ENCODE results near the gene SLN.

SLN gene

GRCh38 chr11:107695446-107695845 lies 16.4 kb downstream of the SLN start:
- TF ChIP-seq CTCF (conservative IDR thresholded peaks at IDR 0.05; ENCODE audit: low read length) (no peak), EZH2phosphoT487 (IDR thresholded peaks at IDR 0.05; ENCODE audit: borderline replicate concordance) (no peak)
- H3K4me2 ChIP-seq (ENCODE audit: low read depth, low read length, poor library complexity, severe bottlenecking), result no peak overlapping the region
- H3F3A ChIP-seq (ENCODE audit: low read depth), result no peaks in the 10 kb centered on the region
- no peak overlapping the region for H2AFZ ChIP-seq (ENCODE audit: low read length)
- H3K9ac ChIP-seq (ENCODE audit: low read depth, low read length, poor library complexity, severe bottlenecking), result no peak overlapping the region
- no peaks in the 10 kb centered on the region for H4K20me1 ChIP-seq (ENCODE audit: insufficient read depth, low read length, poor library complexity, severe bottlenecking)
- H3K4me3 ChIP-seq (ENCODE audit: low read length, poor library complexity, severe bottlenecking), result no peak overlapping the region
- no peaks in the 10 kb centered on the region for H3K9me3 ChIP-seq (ENCODE audit: insufficient read depth, low read depth, low read length)
- no peaks in the 10 kb centered on the region for H3K36me3 ChIP-seq (ENCODE audit: insufficient read depth, low read length)
- H3K27me3 ChIP-seq (ENCODE audit: insufficient read depth, low read length, poor library complexity, severe bottlenecking), result no peaks in the 10 kb centered on the region
- no peaks in the 10 kb centered on the region for H3K79me2 ChIP-seq (ENCODE audit: insufficient read depth, low read length)
- no peaks in the 10 kb centered on the region for H3K9me2 ChIP-seq (replicated peaks; ENCODE audit: low read depth, low read length)
- no peaks in the 10 kb centered on the region for H3K4me1 ChIP-seq (ENCODE audit: insufficient read depth, low read length, poor library complexity, severe bottlenecking)

- no peak overlapping the region for H3K4me2 ChIP-seq (ENCODE audit: low read depth, low read length, poor library complexity, severe bottlenecking)
- no peak for TF ChIP-seq CTCF (conservative IDR thresholded peaks at IDR 0.05; ENCODE audit: low read length)
- no peak for TF ChIP-seq EZH2phosphoT487 (IDR thresholded peaks at IDR 0.05; ENCODE audit: borderline replicate concordance)
Observed at GRCh38 chr11:107691000-107691750, 20.7 kb downstream of the SLN start.

GRCh38 chr11:107689317-107690202 lies 22.3 kb downstream of the SLN start:
- Histone ChIP-seq H3K4me1 (ENCODE audit: insufficient read depth, low read length, poor library complexity, severe bottlenecking) (no peaks in the 10 kb centered on the region), H2AFZ (ENCODE audit: low read length) (peak overlapping the region; percentile 87; the same call in 1 of the 2 replicates), H3K9me3 (ENCODE audit: insufficient read depth, low read depth, low read length) (no peaks in the 10 kb centered on the region), H3K79me2 (ENCODE audit: insufficient read depth, low read length) (no peaks in the 10 kb centered on the region), H3K36me3 (ENCODE audit: insufficient read depth, low read length) (no peaks in the 10 kb centered on the region), H3F3A (ENCODE audit: low read depth) (no peaks in the 10 kb centered on the region), H3K9ac (ENCODE audit: low read depth, low read length, poor library complexity, severe bottlenecking) (no peak overlapping the region), H3K9me2 (replicated peaks; ENCODE audit: low read depth, low read length) (no peaks in the 10 kb centered on the region), H4K20me1 (ENCODE audit: insufficient read depth, low read length, poor library complexity, severe bottlenecking) (no peaks in the 10 kb centered on the region), H3K27me3 (ENCODE audit: insufficient read depth, low read length, poor library complexity, severe bottlenecking) (no peaks in the 10 kb centered on the region), H3K4me3 (ENCODE audit: low read length, poor library complexity, severe bottlenecking) (peak overlapping the region; percentile 31), H3K4me2 (ENCODE audit: low read depth, low read length, poor library complexity, severe bottlenecking) (peak overlapping the region; percentile 50)
- TF ChIP-seq EZH2phosphoT487 (IDR thresholded peaks at IDR 0.05; ENCODE audit: borderline replicate concordance), result no peak
- TF ChIP-seq CTCF (conservative IDR thresholded peaks at IDR 0.05; ENCODE audit: low read length), result peak; percentile 77

More at GRCh38 chr11:107691000-107691750, 20.7 kb downstream of the SLN start:
- no peaks in the 10 kb centered on the region for H3K79me2 ChIP-seq (ENCODE audit: insufficient read depth, low read length)
- no peaks in the 10 kb centered on the region for H4K20me1 ChIP-seq (ENCODE audit: insufficient read depth, low read length, poor library complexity, severe bottlenecking)
- H3K9ac ChIP-seq (ENCODE audit: low read depth, low read length, poor library complexity, severe bottlenecking), result no peak overlapping the region
- H3K36me3 ChIP-seq (ENCODE audit: insufficient read depth, low read length), result no peaks in the 10 kb centered on the region
- H3F3A ChIP-seq (ENCODE audit: low read depth), result no peaks in the 10 kb centered on the region
- H3K4me3 ChIP-seq (ENCODE audit: low read length, poor library complexity, severe bottlenecking), result no peak overlapping the region
- no peaks in the 10 kb centered on the region for H3K4me1 ChIP-seq (ENCODE audit: insufficient read depth, low read length, poor library complexity, severe bottlenecking)
- no peaks in the 10 kb centered on the region for H3K9me3 ChIP-seq (ENCODE audit: insufficient read depth, low read depth, low read length)
- H3K9me2 ChIP-seq (replicated peaks; ENCODE audit: low read depth, low read length), result no peaks in the 10 kb centered on the region
- H2AFZ ChIP-seq (ENCODE audit: low read length), result no peak overlapping the region
- H3K27me3 ChIP-seq (ENCODE audit: insufficient read depth, low read length, poor library complexity, severe bottlenecking), result no peaks in the 10 kb centered on the region

Measured in Loucy (cell line).